ENCODE results near the gene PDE3B. TPM values are rescaled to one million over a fixed set of nuclear protein-coding genes. Genes with fewer than 3 reads are reported as not detected.
"Not testable (repeated sequence)": the region's sequence is repeated elsewhere in the genome, so short reads cannot be mapped to it uniquely, and the experiment has no call there.

Gene PDE3B
- total RNA-seq, 4 donors from 2014 or later, result 13.3 to 23.3 (median 21.5) TPM

DNA sequence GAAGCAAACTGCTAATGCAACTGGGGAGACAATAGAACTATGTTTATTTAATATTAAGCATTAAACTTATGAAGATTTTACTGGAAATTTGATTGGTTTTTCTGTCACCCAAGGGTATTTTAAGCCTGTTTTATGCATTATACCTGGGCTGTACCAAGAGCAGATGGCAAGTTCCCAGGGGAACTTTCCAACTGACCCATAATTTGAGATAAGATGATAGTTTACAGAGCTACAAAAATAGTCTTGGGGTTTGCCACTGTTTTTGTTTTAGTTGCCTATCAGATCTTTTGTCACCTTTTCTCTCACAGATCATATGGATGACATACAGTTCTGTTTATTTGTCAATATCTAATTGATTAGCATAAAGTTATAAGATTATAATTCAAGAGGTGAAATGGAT lies 43.9 kb downstream of the PDE3B start:
- Histone ChIP-seq H3K27ac (replicated peaks in 1 of 4) (no peak overlapping the region), H3K9me3 (no peaks in the 10 kb centered on the region), H3K4me1 (no peaks in the 10 kb centered on the region), H3K36me3 (no peaks in the 10 kb centered on the region), H3K4me3 (no peak overlapping the region), H3K27me3 (no peaks in the 10 kb centered on the region)
- intact Hi-C loops (cut with DNase I), result no loop called here
- TF ChIP-seq CTCF (IDR thresholded peaks at IDR 0.05) (no peak), POLR2A (IDR thresholded peaks at IDR 0.05; ENCODE audit: low read depth) (no peak), EP300 (IDR thresholded peaks at IDR 0.05) (no peak), POLR2AphosphoS5 (IDR thresholded peaks at IDR 0.05) (no peak)
- DNase-seq (ENCODE audit: extremely low spot score), result no peak

DNA sequence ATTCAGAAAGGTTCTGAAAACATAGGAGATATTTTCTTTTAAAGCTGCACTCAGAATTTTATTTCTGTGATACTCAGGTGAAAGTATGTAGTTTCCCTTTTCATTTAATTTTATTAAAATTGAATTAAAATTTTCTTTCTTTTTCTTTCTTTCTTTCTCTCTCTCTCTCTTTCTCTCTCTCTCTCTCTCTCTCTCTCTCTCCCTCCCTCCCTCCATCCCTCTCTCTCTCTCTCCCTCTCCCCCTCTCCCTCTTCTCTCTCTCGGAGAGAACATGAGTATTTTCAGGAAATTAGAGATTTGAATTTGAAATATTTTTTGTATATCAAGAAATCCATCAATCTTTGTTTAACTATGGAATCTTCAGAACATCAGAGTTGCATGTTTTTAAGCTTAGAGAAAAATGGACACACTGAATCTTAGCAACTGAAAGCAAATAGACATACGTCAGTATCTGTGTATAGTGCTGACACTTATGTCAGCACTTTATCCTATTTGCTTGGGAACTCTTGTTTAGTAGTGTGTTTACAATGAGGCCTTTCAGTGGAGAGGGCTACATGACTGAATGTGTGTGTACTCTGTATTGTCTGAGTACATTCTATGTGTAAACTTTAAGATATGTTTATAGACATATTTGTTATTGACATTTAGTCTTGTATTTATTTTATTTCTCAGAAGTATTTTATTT lies 44.5 kb downstream of the PDE3B start:
- Histone ChIP-seq H3K9me3 (peaks cover 0 to under 1% (median under 1%) of the 10 kb centered on the region in 4 donors), H3K4me3 (no peak overlapping the region), H3K27ac (replicated peaks in 1 of 4) (no peak overlapping the region), H3K4me1 (no peaks in the 10 kb centered on the region), H3K36me3 (no peaks in the 10 kb centered on the region), H3K27me3 (no peaks in the 10 kb centered on the region)
- DNase-seq (ENCODE audit: extremely low spot score), result no peak
- TF ChIP-seq POLR2AphosphoS5 (IDR thresholded peaks at IDR 0.05), result no peak
- TF ChIP-seq EP300 (IDR thresholded peaks at IDR 0.05), result no peak
- no peak for TF ChIP-seq POLR2A (IDR thresholded peaks at IDR 0.05; ENCODE audit: low read depth)
- no peak for TF ChIP-seq CTCF (IDR thresholded peaks at IDR 0.05)
- WGBS, result 59% methylated on average over 2 of the region's 2 CpGs
- intact Hi-C loops (cut with DNase I), result no loop called here

GRCh38 chr11:14695656-14696055 lies 52.1 kb downstream of the PDE3B start:
- H3K9me3 ChIP-seq; intact Hi-C loops (cut with DNase I); H3K4me3 ChIP-seq; H3K27me3 ChIP-seq; H3K36me3 ChIP-seq; DNase-seq (ENCODE audit: extremely low spot score); H3K27ac ChIP-seq (replicated peaks in 1 of 4); H3K4me1 ChIP-seq: not testable (repeated sequence)
- WGBS, result 90% methylated on average over 2 of the region's 2 CpGs

DNA sequence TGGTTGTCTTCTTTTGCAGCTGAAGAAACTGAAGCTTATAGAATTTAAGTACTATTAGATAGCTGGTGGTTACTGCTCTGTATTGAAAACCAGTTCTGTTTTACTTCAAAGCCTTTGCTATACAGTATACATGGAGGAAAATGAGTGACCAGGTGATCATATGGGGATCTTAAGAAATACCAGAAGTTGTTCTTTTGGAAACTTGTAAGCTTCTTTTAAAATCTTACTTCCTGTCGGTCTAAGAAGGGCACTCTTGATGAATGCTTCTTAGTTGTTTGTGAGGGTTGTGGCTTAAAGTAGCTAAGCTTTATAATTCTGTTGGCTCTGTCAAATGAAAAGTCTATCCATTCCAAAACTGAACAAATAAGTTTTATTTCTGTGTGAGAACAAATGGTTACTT lies 55.2 kb downstream of the PDE3B start:
- WGBS, result 63% methylated on average over 1 of the region's 1 CpG
- peaks cover 0 to 13% (median 4%) of the 10 kb centered on the region in 4 donors for H3K4me1 ChIP-seq
- intact Hi-C loops (cut with DNase I), result no loop called here
- H3K9me3 ChIP-seq, result peaks cover 0 to 8% (median 3%) of the 10 kb centered on the region in 4 donors
- no peaks in the 10 kb centered on the region for H3K27me3 ChIP-seq
- no peak overlapping the region for H3K27ac ChIP-seq (replicated peaks in 1 of 4)
- no peak overlapping the region for H3K4me3 ChIP-seq
- H3K36me3 ChIP-seq, result no peaks in the 10 kb centered on the region
- DNase-seq (ENCODE audit: extremely low spot score), result no peak
- TF ChIP-seq POLR2AphosphoS5 (IDR thresholded peaks at IDR 0.05) (no peak), EP300 (IDR thresholded peaks at IDR 0.05) (no peak)

DNA sequence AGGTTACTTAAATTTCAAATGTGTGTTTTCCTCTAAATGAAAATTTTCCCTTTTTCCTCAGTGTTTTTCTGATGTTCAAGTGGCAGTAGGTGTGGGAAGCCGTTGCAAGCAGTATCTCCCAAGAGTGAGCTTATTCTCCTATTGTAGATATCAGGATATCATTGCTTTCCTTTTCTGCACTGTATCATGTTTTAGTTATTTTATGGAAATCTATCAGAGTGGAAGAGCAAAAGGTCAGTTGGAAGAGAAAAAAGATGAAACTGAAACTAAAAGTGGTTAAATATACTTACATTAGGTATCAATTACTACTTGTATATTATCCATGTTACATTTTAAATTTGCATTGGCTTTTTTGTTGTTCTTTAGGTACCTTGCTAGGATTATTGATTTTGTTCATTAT lies 57.0 kb downstream of the PDE3B start:
- 60% methylated on average over 1 of the region's 1 CpG for WGBS
- intact Hi-C loops (cut with DNase I), result no loop called here
- no peak overlapping the region for H3K4me3 ChIP-seq

More for the DNA sequence above, 57.0 kb downstream of the PDE3B start:
- TF ChIP-seq POLR2AphosphoS5 (IDR thresholded peaks at IDR 0.05) (no peak), POLR2A (IDR thresholded peaks at IDR 0.05; ENCODE audit: low read depth) (no peak), CTCF (IDR thresholded peaks at IDR 0.05) (no peak), EP300 (IDR thresholded peaks at IDR 0.05) (no peak)
- Histone ChIP-seq H3K4me1 (peaks cover 0 to 13% (median 4%) of the 10 kb centered on the region in 4 donors), H3K36me3 (no peaks in the 10 kb centered on the region), H3K27me3 (no peaks in the 10 kb centered on the region), H3K27ac (replicated peaks in 1 of 4) (no peak overlapping the region), H3K9me3 (peaks cover 0 to 12% (median 6%) of the 10 kb centered on the region in 4 donors)
- DNase-seq (ENCODE audit: extremely low spot score), result no peak
